NCI-H345 (cell line): ENCODE results near the gene GPR157.
"Not testable (repeated sequence)": the region's sequence is repeated elsewhere in the genome, so short reads cannot be mapped to it uniquely, and the experiment has no call there.

Experiments used
- DNase-seq: peaks from one replicate; lab custom pipeline; 2025; lab: John Stamatoyannopoulos, UW

Gene GPR157

GRCh38 chr1:9146156-9146555 is 17.3 kb upstream of the GPR157 start:
- no peak for DNase-seq

- DNase-seq, result no peak
Measured at GRCh38 chr1:9145714-9146113, 16.8 kb upstream of the GPR157 start.

GRCh38 chr1:9145021-9145668 is 16.2 kb upstream of the GPR157 start:
- no peak for DNase-seq

GRCh38 chr1:9144494-9144893 is 15.6 kb upstream of the GPR157 start:
- not testable (repeated sequence) for DNase-seq

GRCh38 chr1:9143250-9143649 is 14.3 kb upstream of the GPR157 start:
- DNase-seq, result no peak

GRCh38 chr1:9139930-9140329 is 11.0 kb upstream of the GPR157 start:
- DNase-seq, result no peak

GRCh38 chr1:9136932-9137331 is 8.0 kb upstream of the GPR157 start:
- no peak for DNase-seq

GRCh38 chr1:9135073-9135836 is 6.4 kb upstream of the GPR157 start:
- no peak for DNase-seq

- no peak for DNase-seq
Measured at GRCh38 chr1:9133870-9134585, 5.1 kb upstream of the GPR157 start.

- peak; percentile 82 for DNase-seq
Measured at GRCh38 chr1:9129266-9130041, 552 bp upstream of the GPR157 start.

GRCh38 chr1:9128166-9128519 is 759 bp downstream of the GPR157 start:
- no peak for DNase-seq

GRCh38 chr1:9127395-9128165 is 1.3 kb downstream of the GPR157 start:
- no peak for DNase-seq

GRCh38 chr1:9126511-9126910 is 2.4 kb downstream of the GPR157 start:
- no peak for DNase-seq

GRCh38 chr1:9125847-9126246 is 3.1 kb downstream of the GPR157 start:
- not testable (repeated sequence) for DNase-seq

GRCh38 chr1:9125325-9125724 is 3.6 kb downstream of the GPR157 start:
- DNase-seq, result no peak

GRCh38 chr1:9124389-9124788 is 4.5 kb downstream of the GPR157 start:
- not testable (repeated sequence) for DNase-seq

- DNase-seq, result not testable (repeated sequence)
Measured at GRCh38 chr1:9123665-9124064, 5.2 kb downstream of the GPR157 start.

GRCh38 chr1:9121496-9122409 is 7.1 kb downstream of the GPR157 start:
- no peak for DNase-seq

GRCh38 chr1:9120312-9120958 is 8.5 kb downstream of the GPR157 start:
- DNase-seq, result no peak

- DNase-seq, result no peak
Measured at GRCh38 chr1:9119745-9120144, 9.2 kb downstream of the GPR157 start.
